GM10248 (cell line): ENCODE results near the gene CERS6.

Source experiments
- CTCF ChIA-PET: fragments of 300-600 bp; sonication (Branson Sonifier 250); formaldehyde crosslinking; extraction: SDS; loops from one replicate; lab custom pipeline; 2021; ENCODE audit warnings: antibody characterized with exemption; lab: Yijun Ruan, JAX
- POLR2A ChIA-PET: fragments of 350-650 bp; sonication (Branson Sonifier 250); formaldehyde crosslinking; extraction: SDS; loops from one replicate; lab custom pipeline; 2020; ENCODE audit warnings: antibody characterized with exemption; lab: Yijun Ruan, JAX
- DNase-seq: peaks from one replicate; pipeline ENCODE4 v3.0.0; 2012; ENCODE audit errors: extremely low spot score
- TF ChIP-seq, protein P1 (sequence below): IDR thresholded peaks from 2 replicates; pipeline ENCODE4 v1.5.1; 2012; ENCODE audit warnings: mild to moderate bottlenecking, low read depth; ENCODE audit errors: extremely low read depth, missing control alignments, control extremely low read depth

Gene CERS6

DNA sequence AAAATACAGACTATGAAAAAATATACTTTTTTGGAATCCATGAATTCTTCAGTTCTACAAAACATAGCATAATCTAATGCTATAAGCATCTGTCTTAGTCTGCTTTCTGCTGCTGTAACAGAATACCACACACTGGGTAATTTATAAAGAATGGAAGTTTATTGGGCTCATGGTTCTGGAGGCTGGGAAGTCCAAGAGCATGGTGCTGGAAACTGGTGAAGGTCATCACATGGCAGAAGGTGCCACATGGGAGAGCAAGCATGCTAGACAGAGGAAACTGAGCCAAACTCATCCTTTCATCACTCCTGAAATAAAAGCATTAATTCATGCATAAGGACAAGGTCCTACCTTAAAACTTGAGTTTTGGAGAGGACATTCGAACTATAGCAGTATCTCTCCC, 319.8 kb downstream of the CERS6 start:
- no peak for DNase-seq
- ChIA-PET POLR2A (no interaction called here), CTCF (no interaction called here)
- TF ChIP-seq, protein P1, sequence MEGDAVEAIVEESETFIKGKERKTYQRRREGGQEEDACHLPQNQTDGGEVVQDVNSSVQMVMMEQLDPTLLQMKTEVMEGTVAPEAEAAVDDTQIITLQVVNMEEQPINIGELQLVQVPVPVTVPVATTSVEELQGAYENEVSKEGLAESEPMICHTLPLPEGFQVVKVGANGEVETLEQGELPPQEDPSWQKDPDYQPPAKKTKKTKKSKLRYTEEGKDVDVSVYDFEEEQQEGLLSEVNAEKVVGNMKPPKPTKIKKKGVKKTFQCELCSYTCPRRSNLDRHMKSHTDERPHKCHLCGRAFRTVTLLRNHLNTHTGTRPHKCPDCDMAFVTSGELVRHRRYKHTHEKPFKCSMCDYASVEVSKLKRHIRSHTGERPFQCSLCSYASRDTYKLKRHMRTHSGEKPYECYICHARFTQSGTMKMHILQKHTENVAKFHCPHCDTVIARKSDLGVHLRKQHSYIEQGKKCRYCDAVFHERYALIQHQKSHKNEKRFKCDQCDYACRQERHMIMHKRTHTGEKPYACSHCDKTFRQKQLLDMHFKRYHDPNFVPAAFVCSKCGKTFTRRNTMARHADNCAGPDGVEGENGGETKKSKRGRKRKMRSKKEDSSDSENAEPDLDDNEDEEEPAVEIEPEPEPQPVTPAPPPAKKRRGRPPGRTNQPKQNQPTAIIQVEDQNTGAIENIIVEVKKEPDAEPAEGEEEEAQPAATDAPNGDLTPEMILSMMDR = no peak

DNA sequence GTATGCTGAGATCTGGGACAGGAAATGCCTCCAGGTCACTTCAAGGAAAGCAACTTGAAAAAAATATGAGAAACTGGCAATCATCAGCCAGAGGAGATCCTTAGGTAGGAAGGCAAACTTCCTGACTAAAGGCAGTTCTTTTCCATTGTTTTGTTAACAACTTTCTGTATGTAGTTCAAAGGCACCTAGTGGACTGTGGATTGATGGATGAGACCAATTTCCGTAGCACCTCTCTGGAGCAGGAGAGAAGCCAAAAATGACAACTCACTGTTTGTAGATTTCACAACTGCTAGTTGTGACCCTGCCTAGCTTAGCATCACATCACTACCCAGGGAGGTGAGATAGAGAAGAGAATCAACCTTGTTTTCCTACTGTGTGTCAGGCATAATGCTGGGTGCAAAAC, 324.6 kb downstream of the CERS6 start:
- CTCF ChIA-PET = no interaction called here
- no peak for DNase-seq
- TF ChIP-seq, protein P1 = no peak
- POLR2A ChIA-PET = no interaction called here

DNA sequence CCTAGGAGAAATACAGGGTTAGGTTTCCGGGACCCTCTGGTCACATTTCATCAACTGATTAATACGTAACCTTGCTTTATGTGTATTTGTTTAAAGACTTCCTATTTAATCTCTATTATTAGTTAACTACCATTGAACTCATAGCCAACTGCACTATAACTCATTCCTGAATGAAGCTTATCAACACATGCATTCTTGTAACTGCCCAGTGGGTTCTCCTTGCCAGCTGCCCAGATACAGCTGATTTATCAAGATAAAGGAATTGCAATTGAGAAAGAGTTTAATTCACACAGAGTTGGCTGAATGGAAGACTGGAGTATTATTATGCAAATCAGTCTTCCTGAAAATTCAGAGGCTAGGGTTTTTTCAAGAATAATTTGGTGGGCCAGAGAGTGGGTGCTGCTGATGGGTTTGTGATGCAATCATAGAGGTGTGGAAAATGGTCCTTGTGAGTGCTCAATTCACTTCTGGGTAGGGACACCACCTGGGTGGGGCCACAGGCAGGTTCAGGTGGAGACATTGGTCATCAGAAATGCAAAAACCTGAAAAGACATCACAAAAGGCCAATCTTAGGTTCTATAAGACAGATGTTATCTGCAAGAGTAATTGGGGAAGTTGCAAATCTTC, 325.2 kb downstream of the CERS6 start:
- DNase-seq = no peak
- ChIA-PET POLR2A (no interaction called here), CTCF (no interaction called here)
- TF ChIP-seq, protein P1 = no peak

DNA sequence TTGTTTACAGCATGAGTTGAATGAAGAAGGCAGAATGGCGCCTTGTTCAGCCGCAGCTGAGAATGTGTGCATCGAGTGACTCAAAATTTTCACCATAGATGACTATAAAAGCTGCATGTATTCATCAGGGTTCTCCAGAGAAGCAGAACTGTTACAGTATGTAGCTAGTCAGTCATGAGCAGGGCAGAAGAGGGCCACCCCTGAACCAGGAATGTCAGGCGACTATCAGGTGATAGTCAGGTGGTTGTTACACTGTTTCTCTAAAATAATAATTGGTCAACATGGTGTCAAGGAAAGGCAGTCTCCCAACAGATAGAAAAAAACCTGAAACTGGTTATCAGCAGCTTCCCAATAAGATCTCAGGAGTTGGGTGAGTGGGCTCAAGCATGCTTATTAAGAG, 326.2 kb downstream of the CERS6 start:
- ChIA-PET CTCF (interaction anchor here (0.9 kb wide), 1 partner anchor 14 kb away, joined by 3 read pairs; no protein-coding TSS in a partner anchor), POLR2A (no interaction called here)
- no peak for DNase-seq
- TF ChIP-seq, protein P1 = no peak

DNA sequence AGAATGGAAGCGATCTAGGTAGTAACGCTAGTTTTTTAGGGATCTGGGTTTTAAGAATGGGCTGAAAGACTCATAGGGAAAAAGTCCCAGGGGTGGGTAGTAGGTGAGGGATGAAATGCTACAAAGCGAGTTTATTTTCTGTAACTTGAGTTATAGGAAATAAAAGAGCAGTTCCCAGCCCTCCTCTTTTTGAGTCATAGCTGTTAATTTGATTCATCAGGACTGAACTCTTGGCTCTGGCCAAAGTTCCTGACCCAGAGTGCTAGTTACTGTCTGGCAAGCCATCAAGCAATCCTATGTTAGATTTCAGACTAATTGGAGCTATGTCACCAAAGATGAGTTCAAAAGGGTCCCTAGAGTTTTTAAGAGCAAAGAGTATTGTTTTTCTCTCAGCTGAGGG, 328.9 kb downstream of the CERS6 start:
- DNase-seq = no peak
- TF ChIP-seq, protein P1 = no peak
- CTCF ChIA-PET = no interaction called here
- POLR2A ChIA-PET = no interaction called here

DNA sequence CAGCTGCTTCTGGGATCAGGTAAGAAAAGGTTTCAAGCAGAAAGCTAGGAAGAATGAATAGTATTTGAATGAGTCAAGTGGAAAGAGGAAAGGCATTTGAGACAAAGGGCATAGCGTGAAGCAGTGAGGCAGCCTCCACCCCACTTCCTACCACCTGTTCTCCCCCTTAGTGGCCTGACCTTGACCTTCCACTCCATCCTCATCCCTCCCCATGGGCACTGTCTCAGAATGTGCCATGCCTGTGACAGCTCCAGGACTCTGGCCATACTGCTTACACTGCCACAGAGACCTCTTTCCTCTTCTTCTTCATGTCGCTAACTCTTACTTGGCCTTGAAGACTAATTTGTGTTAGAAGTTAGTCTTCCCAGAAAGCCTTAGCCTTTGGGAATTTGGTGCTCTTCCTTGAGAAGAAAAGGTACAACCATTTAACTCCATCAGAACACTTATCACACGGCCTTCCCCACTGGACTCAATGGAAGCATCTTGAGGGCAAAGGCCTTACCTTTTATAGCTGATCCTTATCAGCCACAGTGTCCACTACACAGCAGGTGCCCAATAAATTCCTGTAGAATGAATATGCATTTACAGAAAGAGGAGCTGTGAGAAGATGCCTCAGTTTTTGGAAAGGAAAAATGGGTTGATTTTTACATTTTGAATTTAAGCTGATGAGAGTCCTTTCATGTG, 331.2 kb downstream of the CERS6 start:
- DNase-seq = no peak
- CTCF ChIA-PET = interaction anchor here (0.6 to 0.8 kb wide), 2 partner anchors 12 to 13 kb away, joined by 3 to 4 read pairs; no protein-coding TSS in a partner anchor
- POLR2A ChIA-PET = no interaction called here
- TF ChIP-seq, protein P1 = no peak
